ENCODE data around the gene RPS19. TPM values are rescaled to one million over a fixed set of nuclear protein-coding genes. Genes with fewer than 3 reads are reported as not detected.
A peak's percentile ranks its signal among the peaks of the same experiment; 100 is the strongest.

The RPS19 gene
- total RNA-seq, 1 donor from 2014 or later, result 2,931 TPM

GRCh38 chr19:41890936-41891335, 30.9 kb downstream of the RPS19 start:
- intact Hi-C loops (cut with micrococcal nuclease), result no loop called here
- Mint-ChIP-seq H3K36me3 (ENCODE audit: low read depth) (peaks cover 65% of the 10 kb centered on the region), H3K27ac (no peak overlapping the region), H3K4me3 (no peak overlapping the region), H3K4me1 (peaks cover 47% of the 10 kb centered on the region), H3K27me3 (no peaks in the 10 kb centered on the region), H3K9me3 (no peaks in the 10 kb centered on the region)
- DNase-seq, result no peak

- Mint-ChIP-seq H3K4me3 (no peak overlapping the region), H3K4me1 (peaks cover 37% of the 10 kb centered on the region), H3K27me3 (no peaks in the 10 kb centered on the region), H3K36me3 (ENCODE audit: low read depth) (peaks cover 61% of the 10 kb centered on the region), H3K27ac (peak overlapping the region; percentile 37), H3K9me3 (no peaks in the 10 kb centered on the region)
- DNase-seq, result no peak
- intact Hi-C loops (cut with micrococcal nuclease), result no loop called here
Observed at GRCh38 chr19:41892173-41892902, 32.3 kb downstream of the RPS19 start.

- no peaks in the 10 kb centered on the region for H3K9me3 Mint-ChIP-seq
- peaks cover 63% of the 10 kb centered on the region for H3K36me3 Mint-ChIP-seq (ENCODE audit: low read depth)
- peak overlapping the region; percentile 49 for H3K27ac Mint-ChIP-seq
- H3K4me3 Mint-ChIP-seq, result no peak overlapping the region
- DNase-seq, result peak; percentile 72
- H3K27me3 Mint-ChIP-seq, result no peaks in the 10 kb centered on the region
- intact Hi-C loops (cut with micrococcal nuclease), result no loop called here
- peaks cover 34% of the 10 kb centered on the region for H3K4me1 Mint-ChIP-seq
Observed at GRCh38 chr19:41893899-41894298, 33.8 kb downstream of the RPS19 start.

GRCh38 chr19:41894350-41894749, 34.3 kb downstream of the RPS19 start:
- no peaks in the 10 kb centered on the region for H3K27me3 Mint-ChIP-seq
- H3K27ac Mint-ChIP-seq, result peak overlapping the region; percentile 41
- peaks cover 33% of the 10 kb centered on the region for H3K4me1 Mint-ChIP-seq
- H3K9me3 Mint-ChIP-seq, result no peaks in the 10 kb centered on the region
- no peak for DNase-seq
- intact Hi-C loops (cut with micrococcal nuclease), result no loop called here
- peaks cover 63% of the 10 kb centered on the region for H3K36me3 Mint-ChIP-seq (ENCODE audit: low read depth)
- no peak overlapping the region for H3K4me3 Mint-ChIP-seq

- peak overlapping the region; percentile 49 for H3K27ac Mint-ChIP-seq
- H3K9me3 Mint-ChIP-seq, result no peaks in the 10 kb centered on the region
- intact Hi-C loops (cut with micrococcal nuclease), result no loop called here
- H3K36me3 Mint-ChIP-seq (ENCODE audit: low read depth), result peaks cover 64% of the 10 kb centered on the region
- H3K27me3 Mint-ChIP-seq, result no peaks in the 10 kb centered on the region
- no peak for DNase-seq
- no peak overlapping the region for H3K4me3 Mint-ChIP-seq
- peaks cover 26% of the 10 kb centered on the region for H3K4me1 Mint-ChIP-seq
Observed at GRCh38 chr19:41895745-41896580, 35.9 kb downstream of the RPS19 start.

GRCh38 chr19:41896581-41896942, 36.5 kb downstream of the RPS19 start:
- intact Hi-C loops (cut with micrococcal nuclease), result no loop called here
- Mint-ChIP-seq H3K36me3 (ENCODE audit: low read depth) (peaks cover 62% of the 10 kb centered on the region), H3K27ac (peak overlapping the region; percentile 77), H3K9me3 (no peaks in the 10 kb centered on the region), H3K4me3 (no peak overlapping the region), H3K27me3 (no peaks in the 10 kb centered on the region), H3K4me1 (peaks cover 24% of the 10 kb centered on the region)
- no peak for DNase-seq

- H3K27me3 Mint-ChIP-seq, result no peaks in the 10 kb centered on the region
- H3K27ac Mint-ChIP-seq, result peak overlapping the region; percentile 68
- peaks cover 21% of the 10 kb centered on the region for H3K4me1 Mint-ChIP-seq
- intact Hi-C loops (cut with micrococcal nuclease), result no loop called here
- peaks cover 64% of the 10 kb centered on the region for H3K36me3 Mint-ChIP-seq (ENCODE audit: low read depth)
- H3K4me3 Mint-ChIP-seq, result no peak overlapping the region
- DNase-seq, result no peak
- no peaks in the 10 kb centered on the region for H3K9me3 Mint-ChIP-seq
Observed at GRCh38 chr19:41897181-41897580, 37.1 kb downstream of the RPS19 start.

GRCh38 chr19:41897820-41898219, 37.8 kb downstream of the RPS19 start:
- Mint-ChIP-seq H3K4me3 (no peak overlapping the region), H3K36me3 (ENCODE audit: low read depth) (peaks cover 66% of the 10 kb centered on the region), H3K27ac (peak overlapping the region; percentile 68), H3K4me1 (peaks cover 21% of the 10 kb centered on the region), H3K27me3 (no peaks in the 10 kb centered on the region), H3K9me3 (no peaks in the 10 kb centered on the region)
- no peak for DNase-seq
- intact Hi-C loops (cut with micrococcal nuclease), result no loop called here

- H3K9me3 Mint-ChIP-seq, result no peaks in the 10 kb centered on the region
- peaks cover 18% of the 10 kb centered on the region for H3K4me1 Mint-ChIP-seq
- no peak overlapping the region for H3K4me3 Mint-ChIP-seq
- no peaks in the 10 kb centered on the region for H3K27me3 Mint-ChIP-seq
- H3K27ac Mint-ChIP-seq, result no peak overlapping the region
- intact Hi-C loops (cut with micrococcal nuclease), result no loop called here
- no peak for DNase-seq
- peaks cover 67% of the 10 kb centered on the region for H3K36me3 Mint-ChIP-seq (ENCODE audit: low read depth)
Observed at GRCh38 chr19:41898235-41898634, 38.2 kb downstream of the RPS19 start.

- H3K4me3 Mint-ChIP-seq, result no peak overlapping the region
- peaks cover 76% of the 10 kb centered on the region for H3K36me3 Mint-ChIP-seq (ENCODE audit: low read depth)
- H3K4me1 Mint-ChIP-seq, result peaks cover 26% of the 10 kb centered on the region
- H3K9me3 Mint-ChIP-seq, result no peaks in the 10 kb centered on the region
- DNase-seq, result no peak
- H3K27me3 Mint-ChIP-seq, result no peaks in the 10 kb centered on the region
- no peak overlapping the region for H3K27ac Mint-ChIP-seq
- intact Hi-C loops (cut with micrococcal nuclease), result no loop called here
Observed at GRCh38 chr19:41901707-41902360, 41.8 kb downstream of the RPS19 start.

- Mint-ChIP-seq H3K4me3 (no peak overlapping the region), H3K27me3 (no peaks in the 10 kb centered on the region), H3K9me3 (no peaks in the 10 kb centered on the region), H3K36me3 (ENCODE audit: low read depth) (peaks cover 80% of the 10 kb centered on the region), H3K4me1 (peaks cover 27% of the 10 kb centered on the region), H3K27ac (no peak overlapping the region)
- no peak for DNase-seq
- intact Hi-C loops (cut with micrococcal nuclease), result no loop called here
Observed at GRCh38 chr19:41902594-41902993, 42.5 kb downstream of the RPS19 start.

GRCh38 chr19:41903193-41903953, 43.3 kb downstream of the RPS19 start:
- Mint-ChIP-seq H3K27me3 (no peaks in the 10 kb centered on the region), H3K27ac (no peak overlapping the region), H3K4me3 (no peak overlapping the region), H3K9me3 (no peaks in the 10 kb centered on the region), H3K36me3 (ENCODE audit: low read depth) (peaks cover 74% of the 10 kb centered on the region), H3K4me1 (peaks cover 23% of the 10 kb centered on the region)
- no peak for DNase-seq
- intact Hi-C loops (cut with micrococcal nuclease), result no loop called here

GRCh38 chr19:41904118-41904870, 44.2 kb downstream of the RPS19 start:
- peaks cover 71% of the 10 kb centered on the region for H3K36me3 Mint-ChIP-seq (ENCODE audit: low read depth)
- H3K4me1 Mint-ChIP-seq, result peaks cover 18% of the 10 kb centered on the region
- no peak overlapping the region for H3K27ac Mint-ChIP-seq
- intact Hi-C loops (cut with micrococcal nuclease), result no loop called here
- H3K4me3 Mint-ChIP-seq, result no peak overlapping the region
- no peaks in the 10 kb centered on the region for H3K9me3 Mint-ChIP-seq
- DNase-seq, result no peak
- no peaks in the 10 kb centered on the region for H3K27me3 Mint-ChIP-seq
